Fibroblast of skin of scalp (primary cell): ENCODE data around the gene POTED. TPM values are rescaled to one million over a fixed set of nuclear protein-coding genes. Genes with fewer than 3 reads are reported as not detected.
"Not testable (repeated sequence)": the region's sequence is repeated elsewhere in the genome, so short reads cannot be mapped to it uniquely, and the experiment has no call there.

Experiments used
- DNase-seq: peaks from one replicate; pipeline ENCODE4 v3.0.0-alpha.2; 2013
- polyA plus RNA-seq, 2 experiments: library from polyadenylated mRNA; unstranded; fragments of 120-200 nt; gene quantifications; one replicate each; pipeline ENCODE4 v1.2.1, GENCODE V29; 2013; ENCODE audit not compliant: insufficient read length in 2 of 2

The POTED gene
- not detected for polyA plus RNA-seq (2013, experiment 1 of 2; ENCODE audit: insufficient read length)
- not detected for polyA plus RNA-seq (2013, experiment 2 of 2; ENCODE audit: insufficient read length)

GRCh38 chr21:13609477-13609876 is at the start of gene POTED:
TSS of gene POTED (plus strand) at chr21:13609777. CDS start at chr21:13610229, 452 bp downstream.
- not testable (repeated sequence) for DNase-seq

GRCh38 chr21:13650101-13650500 is 40.5 kb downstream of the POTED start:
- not testable (repeated sequence) for DNase-seq

GRCh38 chr21:13651746-13652145 is 42.2 kb downstream of the POTED start:
- not testable (repeated sequence) for DNase-seq
